Tibial nerve (tissue), 3 donors: ENCODE data around the gene DPF1.

Experiments
- EP300 ChIP-seq, 2 donors: sonication (generic); formaldehyde crosslinking; IDR thresholded peaks; one replicate each; pipeline ENCODE4 v1.6.1; 2017; ENCODE audit warnings: antibody characterized with exemption in 2 of 2, mild to moderate bottlenecking in 1 of 2
- POLR2A ChIP-seq, 2 donors: fragments of 450-650 bp; IDR thresholded peaks; one replicate each; pipeline ENCODE4 v1.6.1; 2017; ENCODE audit warnings: antibody characterized with exemption in 2 of 2, mild to moderate bottlenecking in 2 of 2, moderate library complexity in 2 of 2

DNA sequence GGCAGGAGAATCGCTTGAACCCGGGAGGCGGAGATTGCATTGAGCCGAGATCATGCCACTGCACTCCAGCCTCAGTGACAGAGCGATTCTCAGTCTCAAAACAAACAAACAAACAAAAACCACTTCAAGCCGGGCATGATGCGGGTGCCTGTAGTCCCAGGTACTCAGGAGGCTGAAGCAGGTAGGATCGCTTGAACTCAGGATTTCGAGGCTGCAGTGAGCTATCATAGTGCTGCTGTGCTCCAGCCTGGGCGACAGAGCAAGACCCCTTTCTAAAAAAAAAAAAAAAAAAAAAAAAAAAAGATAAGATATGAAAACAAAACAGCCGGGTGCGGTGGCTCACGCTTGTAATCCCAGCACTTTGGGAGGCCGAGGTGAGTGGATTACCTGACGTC, 19.3 kb upstream of the DPF1 start:
- no peak for TF ChIP-seq POLR2A (IDR thresholded peaks at IDR 0.05)
- TF ChIP-seq EP300 (IDR thresholded peaks at IDR 0.05) = no peak
